NB4 (cell line): Measurements from ENCODE around the gene CCDC57.
A peak's percentile ranks its signal among the peaks of the same experiment; 100 is the strongest.

ENCODE experiments used
- DNase-seq: peaks from one replicate; pipeline ENCODE4 v3.0.0; 2010; ENCODE audit warnings: low read depth
- H3K4me3 ChIP-seq: one replicate; pipeline ENCODE4 v1.5.1; 2011; ENCODE audit warnings: mild to moderate bottlenecking, low read depth, low read length, moderate library complexity
- MAX ChIP-seq: IDR thresholded peaks from 2 replicates; pipeline ENCODE4 v1.6.1; 2011; ENCODE audit warnings: low read depth, low read length
- MYC ChIP-seq: IDR thresholded peaks from 2 replicates; pipeline ENCODE4 v1.6.1; 2011; ENCODE audit warnings: low read depth, low read length
- POLR2A ChIP-seq: IDR thresholded peaks from 2 replicates; pipeline ENCODE4 v1.6.1; 2011; ENCODE audit warnings: mild to moderate bottlenecking; ENCODE audit not compliant: insufficient read length; ENCODE audit errors: extremely low read depth
- TF ChIP-seq, protein P1 (sequence below): IDR thresholded peaks from one replicate; pipeline ENCODE4 v1.5.1; 2012; ENCODE audit warnings: low read depth, low read length

Gene CCDC57

GRCh38 chr17:82248815-82249674, 36.4 kb upstream of the CCDC57 start:
- TF ChIP-seq, protein P1, sequence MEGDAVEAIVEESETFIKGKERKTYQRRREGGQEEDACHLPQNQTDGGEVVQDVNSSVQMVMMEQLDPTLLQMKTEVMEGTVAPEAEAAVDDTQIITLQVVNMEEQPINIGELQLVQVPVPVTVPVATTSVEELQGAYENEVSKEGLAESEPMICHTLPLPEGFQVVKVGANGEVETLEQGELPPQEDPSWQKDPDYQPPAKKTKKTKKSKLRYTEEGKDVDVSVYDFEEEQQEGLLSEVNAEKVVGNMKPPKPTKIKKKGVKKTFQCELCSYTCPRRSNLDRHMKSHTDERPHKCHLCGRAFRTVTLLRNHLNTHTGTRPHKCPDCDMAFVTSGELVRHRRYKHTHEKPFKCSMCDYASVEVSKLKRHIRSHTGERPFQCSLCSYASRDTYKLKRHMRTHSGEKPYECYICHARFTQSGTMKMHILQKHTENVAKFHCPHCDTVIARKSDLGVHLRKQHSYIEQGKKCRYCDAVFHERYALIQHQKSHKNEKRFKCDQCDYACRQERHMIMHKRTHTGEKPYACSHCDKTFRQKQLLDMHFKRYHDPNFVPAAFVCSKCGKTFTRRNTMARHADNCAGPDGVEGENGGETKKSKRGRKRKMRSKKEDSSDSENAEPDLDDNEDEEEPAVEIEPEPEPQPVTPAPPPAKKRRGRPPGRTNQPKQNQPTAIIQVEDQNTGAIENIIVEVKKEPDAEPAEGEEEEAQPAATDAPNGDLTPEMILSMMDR, result no peak
- H3K4me3 ChIP-seq, result no peak overlapping the region
- no peak for DNase-seq

DNA sequence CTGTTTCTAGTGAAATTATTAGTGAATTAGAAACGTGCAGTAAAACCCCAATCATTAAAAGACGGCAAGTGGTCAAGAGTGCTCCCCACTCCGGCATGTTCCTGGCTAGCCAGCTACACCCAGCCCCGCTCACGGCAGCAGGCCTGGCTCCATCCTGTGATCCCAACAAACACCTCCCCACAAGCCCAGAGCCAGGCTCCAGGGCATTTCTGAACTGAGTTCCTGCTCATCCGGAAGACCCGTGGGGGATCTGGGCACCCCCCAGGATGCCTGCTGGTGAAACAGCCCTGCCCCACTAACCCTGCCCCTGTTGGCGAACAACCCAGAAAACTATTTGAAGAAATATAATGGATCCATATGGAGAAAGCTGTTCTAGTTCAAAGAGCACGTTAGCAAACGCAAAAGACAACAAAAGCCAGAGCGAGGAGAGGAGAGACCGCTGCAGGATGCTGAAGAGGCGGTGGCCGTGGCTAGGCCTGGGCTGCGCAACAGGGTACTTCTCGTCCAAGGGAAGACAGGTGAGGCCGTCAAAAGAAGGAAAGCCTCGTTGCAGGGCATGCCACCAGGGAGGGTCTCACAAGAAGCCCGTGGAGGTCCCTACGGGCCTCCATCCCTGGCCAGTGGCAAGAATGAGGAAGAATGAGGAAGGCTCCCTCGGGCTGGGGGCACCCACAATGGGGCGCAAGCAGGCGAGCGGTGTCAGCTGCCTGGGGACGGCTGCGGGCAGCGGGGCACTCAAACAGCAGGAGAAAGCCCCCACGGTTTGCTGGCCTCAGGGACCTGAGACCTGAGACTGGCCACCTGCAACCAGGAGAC, 35.4 kb upstream of the CCDC57 start:
- no peak for TF ChIP-seq POLR2A
- TF ChIP-seq, protein P1, result no peak
- no peak for TF ChIP-seq MYC
- TF ChIP-seq MAX, result no peak
- no peak overlapping the region for H3K4me3 ChIP-seq
- DNase-seq, result no peak

DNA sequence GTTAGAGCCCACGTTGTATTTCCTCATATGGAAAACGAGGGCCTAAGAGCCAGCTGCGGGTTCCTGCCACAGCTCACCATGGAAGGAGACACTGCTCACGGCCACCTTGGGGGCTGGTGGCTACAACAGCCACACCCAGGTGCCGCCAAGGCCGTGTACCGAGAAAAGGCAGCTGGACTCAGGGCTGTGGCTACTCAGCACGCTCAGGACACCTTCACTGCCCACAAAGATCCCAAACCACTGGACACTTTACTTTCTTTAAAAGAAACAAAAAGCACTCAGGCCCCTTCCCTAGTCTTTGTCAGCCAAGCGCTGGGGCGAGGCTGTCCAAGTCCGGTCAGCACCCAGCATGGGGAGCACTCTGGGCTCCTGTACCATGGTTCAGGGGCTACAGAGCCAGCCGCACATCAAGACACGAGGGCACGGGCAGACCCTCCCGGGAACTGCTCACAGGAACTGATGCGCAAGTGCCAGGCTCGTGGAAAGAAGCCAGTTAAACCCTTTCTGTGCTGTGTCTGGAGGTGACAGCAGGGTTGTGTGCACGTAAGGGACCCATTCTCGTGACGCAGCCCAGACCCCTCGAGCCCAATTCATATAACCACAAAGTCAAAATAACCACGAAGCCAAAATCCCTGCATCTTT, 34.7 kb upstream of the CCDC57 start:
- DNase-seq, result no peak
- TF ChIP-seq, protein P1, result no peak
- TF ChIP-seq MAX, result no peak
- no peak for TF ChIP-seq MYC
- TF ChIP-seq POLR2A, result no peak
- H3K4me3 ChIP-seq, result no peak overlapping the region

DNA sequence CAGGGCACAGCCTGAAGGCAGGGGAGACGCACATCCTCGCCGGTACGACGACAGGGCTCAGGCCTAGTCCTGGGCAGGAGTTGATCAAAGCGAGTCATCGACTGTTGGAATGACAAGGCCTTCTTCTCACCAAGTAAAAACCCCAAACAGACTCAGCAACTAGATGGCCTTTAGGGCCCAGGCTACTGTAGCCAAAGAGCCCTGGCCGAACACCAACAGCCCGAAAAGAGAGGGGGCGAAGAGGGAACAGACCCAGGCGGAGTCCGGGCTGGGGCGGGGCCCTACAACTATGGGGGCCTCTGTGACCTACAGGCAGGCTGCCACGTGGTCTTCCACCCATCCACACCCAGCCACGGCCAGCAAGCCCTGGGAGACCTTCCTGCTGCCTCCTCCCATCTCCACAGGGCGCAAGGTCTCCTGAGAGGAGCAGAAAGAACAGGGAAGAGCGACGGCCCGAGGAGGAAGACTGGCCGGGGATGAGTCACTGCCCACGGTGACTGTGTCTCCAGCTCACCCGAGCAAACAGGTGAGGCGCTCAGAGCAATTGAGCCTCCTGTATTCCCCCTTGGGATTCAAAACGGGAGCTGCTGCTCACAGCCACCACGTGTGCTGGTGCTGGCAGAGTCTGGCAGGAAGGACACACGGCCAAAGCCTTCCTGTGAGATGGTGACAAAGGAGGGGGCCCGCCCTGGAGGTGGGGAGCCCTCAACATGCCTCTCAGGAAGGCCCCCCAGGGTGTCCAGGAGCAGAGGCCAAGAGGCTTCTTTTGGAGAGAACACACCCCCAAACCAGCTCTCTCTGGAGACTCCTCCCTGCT, 33.9 kb upstream of the CCDC57 start:
- no peak overlapping the region for H3K4me3 ChIP-seq
- DNase-seq, result peak; percentile 80
- TF ChIP-seq, protein P1, result no peak
- TF ChIP-seq POLR2A (no peak), MAX (no peak; the same call in 1 of the 2 replicates), MYC (no peak)

GRCh38 chr17:82246040-82246364, 33.4 kb upstream of the CCDC57 start:
- TF ChIP-seq MYC (no peak), POLR2A (peak; percentile 1), MAX (no peak)
- TF ChIP-seq, protein P1, result no peak
- no peak for DNase-seq
- H3K4me3 ChIP-seq, result no peak overlapping the region
